HG03521 (cell line): Measurements from ENCODE around the gene CHRNB4.

Source experiments
- ATAC-seq: cut with Tn5 transposase; IDR thresholded peaks from one replicate; pipeline ENCODE4 v1.9.1; 2021; ENCODE audit warnings: mild to moderate bottlenecking, moderate library complexity; ENCODE audit not compliant: unreplicated experiment

Gene CHRNB4

GRCh38 chr15:78634210-78635145 is 6.5 kb downstream of the CHRNB4 start:
- ATAC-seq = no peak

DNA sequence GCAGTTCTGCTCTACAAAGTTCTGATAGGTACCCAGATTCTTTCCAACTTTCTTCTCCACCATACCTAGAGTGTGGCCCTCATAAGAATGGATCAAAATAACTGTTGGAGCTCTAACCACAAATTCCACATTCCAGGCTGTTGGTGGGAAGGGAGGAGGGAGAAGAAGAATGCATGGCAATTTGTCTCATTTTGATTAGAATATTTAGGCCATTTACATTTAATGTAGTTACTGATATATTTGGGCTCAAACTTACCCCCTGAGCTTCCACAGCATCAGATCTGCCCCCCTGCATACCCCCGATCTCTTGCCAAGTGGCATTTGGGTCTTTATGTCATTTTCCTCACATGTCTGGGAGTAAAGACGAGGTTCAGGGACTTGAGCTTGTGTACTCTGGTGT is 7.7 kb downstream of the CHRNB4 start:
- ATAC-seq = no peak

GRCh38 chr15:78630886-78631633 is 9.9 kb downstream of the CHRNB4 start:
- ATAC-seq = no peak

DNA sequence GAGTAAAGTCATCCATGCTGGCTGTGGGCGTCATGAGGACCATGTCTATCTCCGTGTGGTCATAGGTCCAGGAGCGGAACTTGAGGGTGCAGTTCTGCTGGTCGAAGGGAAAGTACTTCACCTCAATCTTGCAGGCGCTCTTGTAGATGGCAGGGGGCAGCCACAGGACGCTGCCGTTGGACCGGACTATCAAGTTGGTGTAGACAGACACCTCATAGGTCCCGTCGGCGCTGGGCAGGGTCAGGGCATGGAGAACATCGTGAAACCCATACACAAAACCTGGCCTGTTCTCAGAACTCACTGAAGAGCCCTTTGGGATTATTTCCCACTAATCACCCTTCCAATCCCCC is 11.3 kb downstream of the CHRNB4 start:
- no peak for ATAC-seq

- no peak for ATAC-seq
These were observed 11.8 kb downstream of the CHRNB4 start for GRCh38 chr15:78629031-78629715.

GRCh38 chr15:78628227-78628626 is 12.8 kb downstream of the CHRNB4 start:
- ATAC-seq = no peak

GRCh38 chr15:78627348-78627747 is 13.7 kb downstream of the CHRNB4 start:
- no peak for ATAC-seq

DNA sequence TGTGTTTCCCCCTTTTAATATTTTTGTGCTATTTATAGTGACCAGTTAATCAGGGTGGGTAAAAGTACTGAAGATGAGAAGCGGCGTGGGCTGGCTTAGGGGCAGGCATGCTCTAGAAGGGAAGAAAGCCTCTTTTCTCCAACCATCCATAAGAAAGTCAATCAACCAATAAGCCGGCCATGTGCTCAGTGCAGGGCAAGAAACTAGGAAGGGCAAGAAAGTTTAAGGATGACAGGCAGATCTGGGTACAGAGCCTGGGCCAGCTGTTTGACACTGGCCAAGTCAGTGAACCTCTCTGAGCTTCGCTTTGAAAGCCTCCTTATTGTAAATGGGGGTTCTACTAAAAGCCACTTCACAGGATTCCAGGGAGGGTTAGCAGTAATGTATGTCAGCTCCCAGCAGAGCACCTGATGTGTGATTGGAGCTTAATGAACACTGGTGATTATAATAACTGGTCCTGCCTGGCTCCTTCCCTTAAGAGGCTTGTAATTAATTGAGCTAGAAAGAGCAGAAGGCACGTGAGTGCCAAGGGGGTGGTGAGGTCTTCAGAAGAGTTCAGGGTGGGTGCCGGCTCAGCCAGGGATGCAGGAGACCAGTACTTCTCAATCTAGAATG is 14.5 kb downstream of the CHRNB4 start:
- ATAC-seq = no peak

GRCh38 chr15:78625606-78626280 is 15.3 kb downstream of the CHRNB4 start:
- ATAC-seq = no peak

GRCh38 chr15:78624651-78625590 is 16.1 kb downstream of the CHRNB4 start:
- no peak for ATAC-seq

- no peak for ATAC-seq
These were observed 17.1 kb downstream of the CHRNB4 start for GRCh38 chr15:78623786-78624497.

DNA sequence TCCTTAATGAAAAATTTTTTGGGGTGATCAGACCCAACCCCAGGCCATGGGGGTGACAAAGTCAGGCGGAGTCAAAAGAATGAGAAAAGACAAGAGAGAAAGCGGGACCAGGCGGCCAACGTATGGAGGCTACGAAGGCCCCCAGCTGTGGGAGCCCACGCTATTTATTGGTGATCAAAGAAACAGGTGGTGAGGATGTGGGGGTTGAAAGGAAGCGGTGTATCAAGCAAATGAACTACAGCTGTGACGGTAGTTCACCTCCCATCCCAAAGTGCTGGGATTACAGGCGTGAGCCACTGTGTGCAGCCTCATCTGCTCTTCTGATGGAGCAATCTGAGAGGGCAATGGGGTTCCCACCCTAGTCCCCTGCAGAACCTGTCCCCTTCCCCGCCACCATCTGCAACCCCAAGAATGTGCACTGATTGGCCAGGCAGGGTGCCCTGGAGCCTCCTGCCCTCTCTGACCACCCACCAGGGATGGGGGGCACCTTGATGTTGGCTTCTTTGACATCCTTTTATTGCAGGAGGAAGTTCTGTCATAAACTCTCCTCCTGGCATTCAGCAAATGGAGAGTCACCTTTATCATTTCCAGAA is 19.1 kb downstream of the CHRNB4 start:
- ATAC-seq = no peak

DNA sequence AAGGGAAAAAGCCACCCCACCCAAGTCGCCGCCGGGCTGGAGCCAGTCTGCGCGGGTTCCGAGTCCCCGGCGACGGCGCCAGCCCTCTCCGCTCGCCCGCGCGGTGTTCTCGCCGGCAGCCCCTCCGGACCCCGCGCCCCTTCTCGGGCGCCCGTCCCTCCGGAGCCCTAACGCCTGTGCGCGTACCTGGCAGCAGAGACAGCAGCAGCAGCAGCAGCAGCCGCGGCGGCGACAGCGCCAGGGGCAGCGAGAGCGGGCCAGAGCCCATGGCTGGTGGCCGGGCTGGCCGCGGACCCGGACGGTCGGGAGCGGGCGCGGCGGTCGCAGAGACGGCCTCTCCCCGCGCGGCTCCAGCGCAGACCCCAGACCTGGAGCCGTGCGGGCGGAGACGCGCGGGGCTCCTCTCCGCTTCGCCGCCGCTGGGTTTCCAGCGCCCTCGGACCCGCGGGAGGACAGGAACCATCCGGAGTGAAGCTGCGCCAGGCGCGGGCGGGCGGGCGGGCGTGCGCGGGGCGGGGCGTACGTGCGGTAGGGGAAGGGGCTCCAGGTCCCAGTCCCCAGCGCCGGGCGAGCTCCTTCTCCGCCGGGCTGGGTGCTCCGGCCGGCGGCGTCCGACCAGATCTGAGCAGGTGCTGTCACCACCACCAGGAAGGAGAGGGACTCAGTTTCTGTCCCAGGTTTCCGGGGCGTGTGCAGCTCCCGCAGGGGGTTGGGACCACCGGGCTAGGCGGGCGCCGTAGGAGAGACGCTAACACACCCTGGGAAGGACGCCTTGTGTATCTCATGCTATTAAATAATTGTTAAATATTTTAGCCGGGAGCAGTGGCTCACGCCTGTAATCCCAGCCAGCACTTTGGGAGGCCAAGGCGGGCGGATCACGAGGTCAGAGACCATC is 20.2 kb downstream of the CHRNB4 start, which contains the start of gene CHRNA3:
Gene CHRNA3, minus strand, starts transcription at position 470 of the 895 bp plus-strand sequence. Its CDS starts 202 bp downstream, at position 268.
- no peak for ATAC-seq

DNA sequence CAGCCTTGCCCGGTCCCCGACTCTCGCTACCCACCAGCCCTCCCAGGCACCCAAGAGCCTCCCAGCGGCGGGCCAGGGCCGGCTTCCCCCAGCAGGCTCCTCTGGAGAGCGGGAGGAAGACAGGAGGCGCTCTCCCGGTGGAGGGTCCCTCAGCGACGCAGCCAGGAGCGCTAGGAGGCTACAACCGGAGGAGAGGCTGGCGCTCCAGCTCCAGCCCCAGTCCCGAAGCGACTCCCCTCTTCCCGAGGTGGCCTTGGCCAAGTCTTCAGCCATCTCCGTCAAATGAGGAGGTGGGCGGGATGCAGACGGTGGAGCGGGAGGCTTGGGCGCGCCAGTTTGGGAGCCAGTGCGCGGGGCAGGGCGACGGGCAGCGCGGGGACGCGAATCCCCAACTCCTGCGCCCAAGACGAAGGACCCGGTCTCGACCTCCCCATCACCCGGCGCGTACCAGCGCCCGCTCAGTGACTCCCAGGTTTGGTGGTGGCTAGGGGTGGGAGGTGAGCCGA is 20.9 kb downstream of the CHRNB4 start:
- ATAC-seq = no peak

DNA sequence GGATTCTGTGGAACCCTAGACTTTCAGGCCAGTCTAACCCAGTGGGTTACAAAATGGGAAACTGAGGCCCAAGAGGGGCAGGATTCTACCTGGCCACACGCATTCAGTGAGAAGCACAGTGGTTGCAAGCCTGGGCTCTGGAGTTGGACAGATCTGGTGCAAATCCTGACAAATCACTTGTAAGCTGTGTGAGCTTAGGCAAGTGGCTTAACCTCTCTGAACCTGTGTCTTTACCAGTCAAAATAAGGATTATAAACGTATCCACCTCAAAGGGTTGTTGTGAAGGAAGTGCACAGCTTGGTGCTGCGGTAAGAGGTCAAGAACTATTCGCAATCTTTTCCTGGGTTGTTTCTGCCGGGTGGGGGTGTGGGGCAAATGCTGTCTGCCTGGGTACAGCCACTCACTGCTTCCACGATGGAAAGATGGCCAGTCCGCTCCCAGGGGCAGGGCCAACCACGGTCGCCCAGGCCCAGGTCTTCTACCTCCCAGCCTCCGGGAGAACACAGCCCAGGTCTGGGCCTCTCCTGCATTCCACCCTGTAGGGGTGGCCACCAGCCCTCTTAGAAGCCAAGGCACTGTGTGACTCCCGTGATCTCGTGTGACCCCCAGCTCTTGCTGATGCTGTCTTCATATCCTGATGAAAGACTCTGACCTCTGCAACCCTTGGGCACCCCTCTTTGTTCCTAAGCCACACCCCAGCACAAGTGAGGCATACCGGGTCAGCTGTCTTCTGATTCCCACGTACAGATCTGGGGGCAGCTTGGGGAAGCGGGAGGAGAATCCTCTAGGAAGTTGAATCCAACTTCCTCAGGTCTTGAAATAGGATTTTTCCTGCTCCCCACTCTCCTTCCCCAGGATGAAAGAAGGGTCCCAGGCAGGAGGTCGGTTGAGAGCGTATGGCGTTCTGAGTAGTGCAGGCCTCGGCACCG is 21.7 kb downstream of the CHRNB4 start:
- ATAC-seq = no peak

- ATAC-seq = no peak
These were observed 22.5 kb downstream of the CHRNB4 start for GRCh38 chr15:78618490-78618934.
